BE2C (cell line): ENCODE measurements around the gene FRMD1.

Experiments
- DNase-seq: peaks from one replicate; pipeline ENCODE4 v3.0.0-alpha.2; 2020
- H3K27me3 ChIP-seq: fragments of 250-450 bp; sonication (Bioruptor Pico); 2 replicates; pipeline ENCODE4 v1.5.1; 2020; ENCODE audit warnings: mild to moderate bottlenecking
- H3K36me3 ChIP-seq: fragments of 250-450 bp; sonication (Bioruptor Pico); 2 replicates; pipeline ENCODE4 v1.5.1; 2020; ENCODE audit warnings: mild to moderate bottlenecking
- H3K4me1 ChIP-seq: fragments of 250-450 bp; sonication (Bioruptor Pico); 2 replicates; pipeline ENCODE4 v1.5.1; 2020
- H3K4me3 ChIP-seq: 2 replicates; pipeline ENCODE4 v1.5.1; 2011; ENCODE audit warnings: low read depth, low read length
- H3K9me3 ChIP-seq: fragments of 250-450 bp; sonication (Bioruptor Pico); 2 replicates; pipeline ENCODE4 v1.5.1; 2020
- CTCF ChIP-seq: IDR thresholded peaks from 2 replicates; pipeline ENCODE4 v1.5.1; 2012; ENCODE audit warnings: mild to moderate bottlenecking, low read depth, low read length

The FRMD1 gene

GRCh38 chr6:168124921-168125320 lies 45.9 kb upstream of the FRMD1 start:
- H3K4me1 ChIP-seq: no peaks in the 10 kb centered on the region
- H3K27me3 ChIP-seq: no peaks in the 10 kb centered on the region; the same call in 1 of the 2 replicates
- H3K4me3 ChIP-seq: no peak overlapping the region
- TF ChIP-seq CTCF: no peak
- H3K9me3 ChIP-seq: no peaks in the 10 kb centered on the region
- no peak for DNase-seq
- H3K36me3 ChIP-seq: no peaks in the 10 kb centered on the region

- no peak overlapping the region for H3K4me3 ChIP-seq
- no peaks in the 10 kb centered on the region for H3K9me3 ChIP-seq
- no peak for DNase-seq
- H3K4me1 ChIP-seq: no peaks in the 10 kb centered on the region
- no peaks in the 10 kb centered on the region; the same call in 1 of the 2 replicates for H3K27me3 ChIP-seq
- no peaks in the 10 kb centered on the region for H3K36me3 ChIP-seq
- no peak for TF ChIP-seq CTCF
These were observed 45.1 kb upstream of the FRMD1 start for GRCh38 chr6:168124158-168124557.

GRCh38 chr6:168123165-168123911 lies 44.3 kb upstream of the FRMD1 start:
- Histone ChIP-seq H3K36me3 (no peaks in the 10 kb centered on the region), H3K9me3 (no peaks in the 10 kb centered on the region), H3K4me3 (no peak overlapping the region), H3K27me3 (no peaks in the 10 kb centered on the region; the same call in 1 of the 2 replicates), H3K4me1 (no peaks in the 10 kb centered on the region)
- no peak for DNase-seq
- TF ChIP-seq CTCF: no peak

- H3K36me3 ChIP-seq: no peaks in the 10 kb centered on the region
- H3K9me3 ChIP-seq: no peaks in the 10 kb centered on the region
- no peak for TF ChIP-seq CTCF
- no peak overlapping the region for H3K4me3 ChIP-seq
- no peaks in the 10 kb centered on the region; the same call in 1 of the 2 replicates for H3K27me3 ChIP-seq
- DNase-seq: no peak
- H3K4me1 ChIP-seq: no peaks in the 10 kb centered on the region
These were observed 43.5 kb upstream of the FRMD1 start for GRCh38 chr6:168122521-168122920.

- H3K4me3 ChIP-seq: no peak overlapping the region
- H3K9me3 ChIP-seq: no peaks in the 10 kb centered on the region
- no peaks in the 10 kb centered on the region for H3K4me1 ChIP-seq
- no peak for DNase-seq
- no peak for TF ChIP-seq CTCF
- H3K27me3 ChIP-seq: no peaks in the 10 kb centered on the region; the same call in 1 of the 2 replicates
- H3K36me3 ChIP-seq: no peaks in the 10 kb centered on the region
These were observed 43.0 kb upstream of the FRMD1 start for GRCh38 chr6:168122011-168122410.

GRCh38 chr6:168121303-168121665 lies 42.3 kb upstream of the FRMD1 start:
- no peak for DNase-seq
- Histone ChIP-seq H3K4me1 (no peaks in the 10 kb centered on the region), H3K36me3 (no peaks in the 10 kb centered on the region), H3K27me3 (no peaks in the 10 kb centered on the region), H3K9me3 (no peaks in the 10 kb centered on the region), H3K4me3 (no peak overlapping the region)
- no peak for TF ChIP-seq CTCF
